D721Med (cell line): ENCODE results near the gene CDH4.

Source experiments
- DNase-seq: peaks from one replicate; pipeline ENCODE4 v3.0.0; 2011; ENCODE audit warnings: low spot score; ENCODE audit not compliant: insufficient read length
- FAIRE-seq: peaks from 2 replicates; lab custom pipeline; 2011; peaks lifted over from hg19 to GRCh38; lab: Jason Lieb, UNC
- TF ChIP-seq, protein P1 (sequence below): IDR thresholded peaks from 2 replicates; pipeline ENCODE4 v1.5.1; 2012; ENCODE audit warnings: mild to moderate bottlenecking, control low read depth; ENCODE audit not compliant: insufficient read depth; ENCODE audit errors: missing control alignments

The CDH4 gene

DNA sequence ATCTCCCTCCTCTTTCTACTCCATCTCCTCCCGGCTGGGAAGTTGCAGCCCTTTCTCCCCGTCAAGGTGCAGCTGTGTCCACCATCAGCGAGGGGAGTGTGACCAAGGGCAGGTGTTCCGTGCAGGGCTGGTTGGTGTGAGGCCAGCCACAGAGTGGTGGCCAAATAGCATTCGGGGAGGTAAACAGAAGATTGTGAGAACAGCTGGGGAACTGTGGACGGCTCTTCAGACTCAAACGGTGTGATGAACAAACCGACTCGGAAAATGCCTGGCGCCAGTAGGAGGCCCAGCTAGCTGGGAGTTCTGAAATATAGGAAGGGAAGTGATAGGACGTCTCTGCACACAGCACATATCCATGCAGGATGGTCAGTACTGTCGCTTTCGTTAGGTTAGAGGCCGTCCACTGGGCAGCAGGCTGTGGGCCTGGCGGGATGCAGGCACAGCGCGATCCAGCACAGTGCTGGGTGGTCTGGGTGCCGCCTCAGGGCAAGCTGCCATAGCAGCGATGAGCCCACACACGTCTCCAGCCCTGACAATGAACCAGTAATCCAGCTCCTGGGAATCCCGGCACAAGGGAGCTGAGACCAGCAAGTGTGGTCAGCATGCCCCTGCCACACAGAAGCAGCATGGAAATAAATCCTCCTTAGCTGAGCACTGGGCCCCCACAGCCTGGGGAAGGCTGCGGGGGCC, 555.6 kb downstream of the CDH4 start:
- TF ChIP-seq, protein P1, sequence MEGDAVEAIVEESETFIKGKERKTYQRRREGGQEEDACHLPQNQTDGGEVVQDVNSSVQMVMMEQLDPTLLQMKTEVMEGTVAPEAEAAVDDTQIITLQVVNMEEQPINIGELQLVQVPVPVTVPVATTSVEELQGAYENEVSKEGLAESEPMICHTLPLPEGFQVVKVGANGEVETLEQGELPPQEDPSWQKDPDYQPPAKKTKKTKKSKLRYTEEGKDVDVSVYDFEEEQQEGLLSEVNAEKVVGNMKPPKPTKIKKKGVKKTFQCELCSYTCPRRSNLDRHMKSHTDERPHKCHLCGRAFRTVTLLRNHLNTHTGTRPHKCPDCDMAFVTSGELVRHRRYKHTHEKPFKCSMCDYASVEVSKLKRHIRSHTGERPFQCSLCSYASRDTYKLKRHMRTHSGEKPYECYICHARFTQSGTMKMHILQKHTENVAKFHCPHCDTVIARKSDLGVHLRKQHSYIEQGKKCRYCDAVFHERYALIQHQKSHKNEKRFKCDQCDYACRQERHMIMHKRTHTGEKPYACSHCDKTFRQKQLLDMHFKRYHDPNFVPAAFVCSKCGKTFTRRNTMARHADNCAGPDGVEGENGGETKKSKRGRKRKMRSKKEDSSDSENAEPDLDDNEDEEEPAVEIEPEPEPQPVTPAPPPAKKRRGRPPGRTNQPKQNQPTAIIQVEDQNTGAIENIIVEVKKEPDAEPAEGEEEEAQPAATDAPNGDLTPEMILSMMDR, result no peak
- FAIRE-seq, result no peak
- no peak for DNase-seq

DNA sequence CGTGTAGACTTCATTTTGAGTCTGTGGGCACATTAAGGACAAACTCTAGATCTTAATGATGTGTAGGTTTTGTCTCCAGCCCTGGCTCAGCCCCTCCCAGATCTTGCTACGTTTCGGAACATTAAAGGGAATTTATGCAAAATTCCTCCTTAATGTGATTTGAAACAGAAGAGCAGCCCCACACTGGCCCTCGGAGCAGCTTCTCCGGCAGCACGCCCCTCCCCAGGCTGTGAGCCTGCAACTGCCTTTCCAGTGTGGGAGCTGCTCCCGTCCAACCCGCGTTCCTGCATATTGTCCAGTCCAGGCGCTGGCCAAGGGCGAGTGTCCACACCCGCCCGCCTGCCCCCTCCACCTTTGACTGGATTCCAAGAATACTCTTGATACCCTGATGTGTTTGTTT, 556.4 kb downstream of the CDH4 start:
- FAIRE-seq, result no peak
- TF ChIP-seq, protein P1, result no peak
- no peak for DNase-seq

DNA sequence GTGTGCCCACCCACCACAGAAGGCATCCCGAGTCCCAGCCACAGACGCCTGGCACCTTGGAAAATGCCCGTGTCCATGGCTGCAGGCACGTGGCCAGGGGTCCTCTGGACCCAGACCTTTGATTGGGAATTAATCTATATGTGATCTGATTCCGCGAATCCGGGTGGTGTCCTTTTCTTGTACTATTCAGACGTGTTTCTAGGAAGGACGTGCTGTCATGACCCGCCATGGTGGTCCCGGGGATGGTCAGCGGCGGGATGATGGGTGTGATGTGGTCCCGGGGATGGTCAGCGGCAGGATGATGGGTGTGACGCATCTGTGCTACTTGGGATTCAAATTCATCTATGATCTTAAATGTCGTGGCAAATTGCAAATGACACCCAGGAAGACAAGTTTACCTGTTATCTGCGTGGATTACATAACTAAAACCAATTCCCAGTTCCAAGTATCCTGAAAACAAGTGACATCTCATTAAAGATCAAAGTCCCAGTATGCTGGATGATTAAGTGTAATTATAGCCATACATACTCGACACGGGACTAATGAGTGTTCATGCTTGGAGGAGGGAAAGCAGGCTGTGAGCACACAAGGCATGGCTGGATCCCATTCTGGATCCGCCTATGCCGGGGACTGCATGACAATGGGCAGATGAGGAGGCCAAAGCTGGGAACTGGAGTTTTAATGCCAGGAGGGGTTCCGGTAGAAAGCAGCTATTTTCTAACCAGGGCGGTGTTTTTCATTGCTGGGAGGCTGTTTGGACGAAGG, 557.1 kb downstream of the CDH4 start:
- FAIRE-seq (no peak), DNase-seq (no peak)
- TF ChIP-seq, protein P1, result no peak

DNA sequence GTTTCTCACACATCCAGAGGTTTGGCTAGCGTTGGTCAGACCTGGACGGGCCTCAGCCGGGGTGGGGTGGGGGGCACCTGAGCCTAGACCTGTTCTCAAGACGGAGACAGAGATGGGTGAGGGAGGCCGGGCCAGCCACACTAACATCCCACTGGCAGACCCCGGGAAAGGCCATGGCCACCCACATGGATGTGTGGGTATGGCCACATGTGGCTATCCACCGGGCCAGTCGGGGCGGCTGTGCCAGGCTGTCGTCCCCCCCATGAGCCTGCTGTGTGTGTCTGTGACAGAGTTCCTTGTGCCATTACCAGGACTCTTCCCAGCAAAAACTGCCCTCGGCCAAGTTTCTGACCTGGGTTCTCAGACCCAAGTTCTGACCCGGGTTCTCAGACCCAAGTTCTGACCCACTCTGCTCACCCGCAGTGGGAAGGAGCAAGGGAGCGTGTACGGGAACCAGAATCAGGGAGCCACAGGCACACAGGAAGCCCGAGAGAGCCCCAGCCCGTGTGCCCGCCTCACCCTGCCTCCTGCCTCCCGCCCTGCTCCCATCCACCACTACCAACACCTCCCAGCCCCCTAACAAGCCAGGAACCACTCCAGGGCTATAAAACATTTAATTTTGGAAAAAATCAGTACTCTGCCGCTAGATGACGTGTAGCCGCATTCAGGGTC, 558.1 kb downstream of the CDH4 start:
- DNase-seq (no peak), FAIRE-seq (no peak)
- TF ChIP-seq, protein P1, result no peak

DNA sequence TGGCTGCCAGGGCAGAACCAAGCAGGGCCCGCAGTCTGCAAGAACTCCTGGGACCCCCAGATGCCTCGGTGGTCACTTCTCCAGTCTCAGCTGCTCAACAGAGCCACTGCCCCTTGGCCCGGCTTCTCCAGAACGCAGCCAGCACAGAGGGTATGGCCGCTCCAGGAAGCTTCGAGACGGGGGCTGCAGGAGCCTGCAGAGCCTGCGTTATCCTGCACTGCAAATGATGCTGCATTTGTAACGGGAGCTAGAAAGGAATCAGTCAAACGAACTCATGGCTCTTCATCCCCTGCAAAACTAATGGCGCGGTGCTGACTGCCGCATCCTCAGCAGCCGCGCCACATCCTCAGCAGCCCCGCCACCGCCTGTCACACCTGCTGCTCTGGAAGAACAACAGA, 558.7 kb downstream of the CDH4 start:
- TF ChIP-seq, protein P1, result no peak
- DNase-seq (no peak), FAIRE-seq (no peak)

DNA sequence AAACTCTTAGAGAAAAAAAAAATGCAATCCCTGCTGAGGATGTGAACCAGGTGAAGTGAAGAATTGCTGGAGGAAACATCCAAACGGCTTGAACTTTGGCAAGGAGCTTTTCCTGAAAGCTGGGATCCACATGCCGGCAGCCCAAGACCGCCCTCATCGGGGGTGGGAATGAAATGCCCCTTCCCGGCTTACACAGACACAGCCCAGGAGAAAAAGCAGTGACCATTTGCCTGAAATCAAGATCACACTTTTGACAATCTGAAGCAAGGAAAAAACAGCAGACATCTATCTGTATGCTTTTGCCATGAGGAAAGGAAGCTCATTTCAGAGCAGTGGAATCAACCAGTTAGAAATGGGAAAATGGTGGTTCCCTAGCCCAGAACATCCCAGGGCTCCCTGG, 559.1 kb downstream of the CDH4 start:
- TF ChIP-seq, protein P1, result no peak
- no peak for DNase-seq
- FAIRE-seq, result no peak
